SK-N-MC (cell line): ENCODE results near the gene RBM5.

Experiments
- EZH2 ChIP-seq: fragments of 200-600 bp; sonication (generic); IDR thresholded peaks from one replicate; pipeline ENCODE4 v1.6.1; 2017; ENCODE audit warnings: antibody characterized with exemption
- FOXP2 ChIP-seq: optimal IDR thresholded peaks from 2 replicates; pipeline ENCODE3; 2011; ENCODE audit warnings: mild to moderate bottlenecking, moderate library complexity; ENCODE audit not compliant: insufficient read depth; ENCODE audit errors: extremely low read length, control extremely low read depth
- POLR2AphosphoS5 ChIP-seq: IDR thresholded peaks from 2 replicates; pipeline ENCODE4 v1.6.1; 2012; ENCODE audit warnings: mild to moderate bottlenecking, low read depth, low read length, borderline replicate concordance

DNA sequence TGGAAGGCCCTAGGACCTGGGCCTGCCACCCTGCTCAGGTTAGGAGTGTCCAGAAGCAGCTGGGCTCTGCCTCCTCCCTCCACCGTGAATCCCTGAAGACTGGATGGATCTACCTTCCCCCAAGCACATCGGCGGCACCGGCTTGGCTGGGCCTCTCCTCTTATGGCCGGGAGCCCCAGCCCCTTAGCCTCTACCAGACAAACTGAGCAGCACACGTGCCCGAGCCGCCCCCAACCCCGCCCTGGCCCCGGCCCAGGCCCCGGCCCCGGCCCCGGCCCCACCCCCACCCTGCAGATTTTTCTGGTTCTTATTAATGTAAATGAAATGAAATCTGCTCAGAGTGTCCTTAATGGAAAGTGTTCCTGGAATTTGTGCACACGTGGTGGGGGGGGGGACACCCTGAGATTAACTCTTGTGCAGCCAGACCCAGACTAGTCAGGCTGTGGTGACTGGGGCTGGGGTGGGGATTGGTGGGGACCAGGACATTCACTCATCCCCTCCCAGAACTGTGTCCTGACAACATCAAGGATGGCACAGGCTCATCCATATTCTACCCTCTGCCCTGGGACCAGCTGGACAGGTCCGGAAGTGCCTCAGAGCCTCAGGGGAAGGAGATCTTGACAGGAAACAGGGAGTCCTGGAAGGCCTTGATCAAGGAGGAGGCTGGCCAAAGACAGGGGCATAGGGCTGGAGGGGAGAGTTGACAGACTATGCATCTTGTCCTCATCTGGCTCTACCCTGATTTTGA, 35.5 kb downstream of the RBM5 start:
- TF ChIP-seq FOXP2 (no peak), EZH2 (no peak), POLR2AphosphoS5 (no peak)
